ENCODE measurements around the gene IFFO2.

DNA sequence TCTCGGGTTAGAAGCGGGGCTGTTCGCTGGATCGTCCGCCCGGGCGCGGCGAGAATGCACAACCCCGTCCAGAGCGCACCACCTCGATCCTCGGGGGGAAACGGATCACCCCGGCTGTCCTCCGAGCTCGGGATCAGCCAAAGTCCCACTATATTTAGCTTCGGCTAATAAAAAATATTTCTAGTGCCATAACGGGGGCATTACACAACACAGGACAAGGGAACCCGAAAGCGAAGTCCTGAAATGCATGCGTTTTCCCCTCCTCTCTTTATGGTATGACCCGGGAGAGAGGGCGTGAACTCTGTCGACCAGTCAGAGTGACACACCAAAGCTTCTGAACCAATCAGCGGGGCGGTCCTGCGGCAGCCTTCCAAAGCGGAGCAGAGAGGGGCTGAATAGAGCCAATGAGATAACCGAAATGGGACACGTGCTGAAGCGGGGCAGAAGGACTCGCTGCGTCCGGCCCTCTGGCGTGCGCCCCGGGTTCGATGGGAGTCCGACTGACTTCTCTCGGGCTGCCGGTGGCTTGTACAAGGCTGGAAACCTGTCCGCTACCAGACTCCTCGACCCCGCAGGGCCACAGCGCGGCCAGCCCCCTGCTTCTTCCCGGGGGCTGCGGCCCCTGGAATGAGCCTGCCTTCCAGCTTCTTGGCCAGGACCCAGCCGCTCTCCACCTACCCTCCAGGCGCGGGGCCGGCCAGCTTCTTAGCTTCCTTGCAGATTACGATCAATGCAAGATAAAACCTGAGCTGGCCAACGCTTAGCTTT is 53.8 kb downstream of the IFFO2 start, which contains the start of gene ALDH4A1:
- TF ChIP-seq CEBPB (IDR thresholded peaks at IDR 0.05) (no peak), FOXM1 (IDR thresholded peaks at IDR 0.05; ENCODE audit: borderline replicate concordance, low read depth) (no peak)

Data from Ishikawa (cell line).